NCI-H128 (cell line): Measurements from ENCODE around the gene MSL1.

Experiments used
- DNase-seq: peaks from one replicate; lab custom pipeline; 2025; ENCODE audit not compliant: unreplicated experiment; lab: John Stamatoyannopoulos, UW

The MSL1 gene

GRCh38 chr17:40090237-40091119 lies 31.3 kb upstream of the MSL1 start:
- DNase-seq, result no peak

- no peak for DNase-seq
These were observed 29.9 kb upstream of the MSL1 start for GRCh38 chr17:40091691-40092397.

GRCh38 chr17:40092581-40092980 lies 29.2 kb upstream of the MSL1 start:
- no peak for DNase-seq

GRCh38 chr17:40093005-40093579 lies 28.7 kb upstream of the MSL1 start:
- DNase-seq, result no peak

- DNase-seq, result no peak
These were observed 28.1 kb upstream of the MSL1 start for GRCh38 chr17:40093580-40094201.

- DNase-seq, result no peak
These were observed 26.9 kb upstream of the MSL1 start for GRCh38 chr17:40094874-40095273.

- DNase-seq, result no peak
These were observed 26.3 kb upstream of the MSL1 start for GRCh38 chr17:40095351-40095943.

GRCh38 chr17:40095944-40096791 lies 25.6 kb upstream of the MSL1 start:
- no peak for DNase-seq

- DNase-seq, result no peak
These were observed 24.7 kb upstream of the MSL1 start for GRCh38 chr17:40097087-40097486.

- no peak for DNase-seq
These were observed 23.6 kb upstream of the MSL1 start for GRCh38 chr17:40097931-40098845.

GRCh38 chr17:40098846-40099618 lies 22.7 kb upstream of the MSL1 start:
- peak; percentile 81 for DNase-seq

GRCh38 chr17:40099619-40100418 lies 22.0 kb upstream of the MSL1 start:
- DNase-seq, result no peak

GRCh38 chr17:40100419-40100668 lies 21.4 kb upstream of the MSL1 start, which contains the start of gene NR1D1:
Gene NR1D1, minus strand, starts transcription at chr17:40100589. Its CDS starts 495 bp downstream, at chr17:40100094.
- no peak for DNase-seq

GRCh38 chr17:40100669-40101366 lies 21.0 kb upstream of the MSL1 start:
- peak; percentile 85 for DNase-seq

- DNase-seq, result no peak
These were observed 20.2 kb upstream of the MSL1 start for GRCh38 chr17:40101367-40102210.

- DNase-seq, result no peak
These were observed 18.6 kb upstream of the MSL1 start for GRCh38 chr17:40103071-40103661.
